ENCODE results near the gene SMYD3. TPM values are rescaled to one million over a fixed set of nuclear protein-coding genes. Genes with fewer than 3 reads are reported as not detected.
"Not testable (repeated sequence)": the region's sequence is repeated elsewhere in the genome, so short reads cannot be mapped to it uniquely, and the experiment has no call there.

SMYD3 gene
- polyA plus RNA-seq, 1 donor, result 7.1 TPM

DNA sequence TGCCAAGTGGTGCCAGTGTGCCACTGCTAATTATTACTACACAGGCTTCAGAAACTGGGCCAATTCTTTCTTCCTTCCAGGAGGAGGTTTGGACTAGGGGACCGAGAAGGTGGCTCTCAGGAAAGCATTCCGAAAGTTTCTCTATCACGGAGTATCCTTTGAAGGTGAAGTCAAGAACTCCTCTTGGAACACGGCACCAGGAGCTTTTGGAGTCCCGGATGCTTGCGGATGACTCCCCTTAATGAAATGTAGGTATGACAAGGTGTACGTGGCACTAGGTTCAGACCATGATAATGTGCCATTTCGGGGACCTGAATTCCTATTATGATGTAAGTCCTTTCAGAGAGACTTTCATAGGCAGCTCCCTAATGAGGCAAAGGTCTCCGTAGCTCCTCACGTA lies 718.2 kb downstream of the SMYD3 start:
- no peak for DNase-seq

DNA sequence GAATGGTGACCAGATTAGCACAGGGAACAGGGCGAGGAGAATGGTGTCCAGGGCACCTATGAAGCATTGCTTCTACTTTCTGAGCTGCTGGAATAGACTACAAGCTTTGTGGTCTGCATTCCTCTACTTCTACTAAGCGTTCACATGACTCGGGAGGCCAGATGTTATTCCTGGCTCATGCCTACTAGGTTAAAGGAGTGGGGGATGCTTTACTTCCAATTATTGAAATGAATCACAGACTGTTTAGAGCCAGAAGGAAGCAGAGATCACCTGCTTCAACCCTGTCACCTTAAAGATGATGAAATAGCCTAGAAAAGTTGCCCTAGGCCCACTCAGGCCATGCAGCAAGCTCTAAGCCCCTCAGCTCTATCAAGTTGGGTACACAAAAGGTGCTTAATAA lies 718.8 kb downstream of the SMYD3 start:
- DNase-seq, result no peak

DNA sequence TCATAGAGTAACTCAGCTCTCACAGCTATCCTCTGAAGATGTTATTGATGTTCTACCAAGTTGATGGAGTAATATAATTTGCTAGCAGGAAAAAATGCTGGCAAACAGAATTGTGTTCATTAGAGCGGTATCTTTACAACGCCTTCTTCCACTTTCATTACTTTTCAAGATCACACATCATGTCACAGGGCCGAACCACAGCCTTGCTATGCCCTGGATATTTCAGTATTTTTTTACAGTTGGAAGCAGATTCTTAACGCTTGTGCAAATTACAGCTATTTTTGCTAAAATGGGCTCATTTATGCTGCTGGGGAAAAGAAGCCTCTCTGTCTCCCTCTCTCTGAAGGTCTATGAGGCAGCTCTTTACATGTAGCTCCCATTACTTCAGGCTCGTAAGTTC lies 720.1 kb downstream of the SMYD3 start:
- no peak for DNase-seq

DNA sequence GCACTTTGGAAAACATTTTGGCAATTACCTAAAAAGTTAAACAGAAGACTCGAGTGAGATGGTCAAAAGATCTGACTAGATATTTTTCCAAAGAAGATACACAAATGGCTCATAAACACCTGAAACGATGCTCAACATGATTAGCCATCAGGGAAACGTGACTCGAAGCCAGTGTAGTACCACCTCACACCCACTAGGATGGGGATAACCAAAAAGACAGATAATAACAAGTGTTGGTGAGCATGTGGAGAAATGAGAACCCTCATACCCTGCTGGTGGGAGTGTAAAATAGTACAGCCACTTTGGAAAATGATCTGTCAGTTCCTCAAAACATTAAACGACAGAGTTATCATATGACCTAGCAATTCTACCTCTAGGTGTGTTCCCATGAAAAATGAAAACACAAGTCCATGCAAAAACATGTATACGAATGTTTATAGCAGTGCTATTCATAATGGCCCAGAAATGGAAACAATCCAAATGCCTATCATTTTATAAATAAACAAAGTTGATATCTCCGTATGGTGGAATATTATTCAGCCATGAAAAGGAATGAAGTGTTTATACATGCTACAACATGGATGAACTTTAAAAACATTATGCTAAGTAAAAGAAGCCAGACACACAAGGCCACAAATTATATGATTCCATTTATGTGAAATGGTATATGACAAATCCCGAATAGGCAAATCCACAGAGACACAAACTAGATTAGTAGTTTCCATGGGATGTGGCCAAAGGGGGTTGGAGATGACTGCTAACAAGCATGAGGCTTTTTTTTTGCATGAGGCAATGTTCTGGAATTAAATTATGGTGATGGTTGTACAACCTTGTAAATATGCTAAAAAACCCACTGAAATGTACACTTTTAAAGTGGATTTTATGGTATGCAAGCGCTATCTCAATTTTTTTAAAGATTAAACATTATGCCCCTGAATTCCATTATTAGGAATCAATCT lies 727.0 kb downstream of the SMYD3 start:
- no peak for DNase-seq

DNA sequence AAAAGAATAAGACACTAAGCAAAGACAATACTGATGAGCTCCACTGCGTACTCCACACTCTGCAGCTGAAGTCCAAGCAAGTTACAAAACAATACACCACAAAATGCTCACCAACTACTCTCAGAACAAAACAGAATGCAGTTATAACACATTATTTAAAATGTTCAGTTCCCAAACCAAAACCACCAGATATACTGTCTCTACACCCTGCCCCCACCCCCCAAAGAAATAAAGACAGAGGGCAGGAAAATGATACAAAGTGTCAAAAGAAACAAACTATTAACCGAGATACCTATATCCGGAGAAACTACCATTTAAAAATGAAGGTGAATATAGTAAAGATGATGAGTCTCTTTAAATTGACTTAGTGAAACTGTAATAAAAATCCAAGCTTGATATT lies 729.3 kb downstream of the SMYD3 start:
- no peak for DNase-seq

DNA sequence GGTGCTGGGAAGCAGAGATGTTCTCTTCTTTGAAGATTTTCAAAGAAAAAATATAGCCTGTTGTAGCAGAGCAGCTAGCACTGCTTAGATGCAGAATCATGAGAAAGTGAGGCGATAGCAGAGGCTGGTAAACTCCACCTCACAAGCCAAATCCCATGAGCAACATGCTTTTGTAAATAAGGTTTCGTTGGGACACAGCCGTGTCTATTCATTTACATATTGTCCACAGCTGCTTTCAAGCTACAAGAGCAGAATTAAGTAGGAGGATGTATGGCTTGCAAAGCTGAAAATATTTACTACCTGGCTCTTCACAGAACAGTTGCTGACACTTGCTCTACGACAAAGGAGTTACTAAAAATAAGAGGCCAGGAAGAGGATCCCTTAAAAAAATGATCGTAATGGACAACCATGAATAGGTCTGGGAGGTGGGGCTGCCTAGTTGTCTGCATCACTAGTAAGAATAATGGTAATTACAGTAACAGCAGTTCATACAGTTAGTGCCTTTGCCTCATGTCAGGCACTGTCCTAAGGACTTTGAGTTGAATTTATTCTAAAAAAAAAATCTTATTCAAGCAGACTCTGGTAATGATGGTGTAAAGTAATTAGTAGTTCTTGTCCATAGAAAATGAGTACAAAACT lies 730.3 kb downstream of the SMYD3 start:
- DNase-seq, result no peak

DNA sequence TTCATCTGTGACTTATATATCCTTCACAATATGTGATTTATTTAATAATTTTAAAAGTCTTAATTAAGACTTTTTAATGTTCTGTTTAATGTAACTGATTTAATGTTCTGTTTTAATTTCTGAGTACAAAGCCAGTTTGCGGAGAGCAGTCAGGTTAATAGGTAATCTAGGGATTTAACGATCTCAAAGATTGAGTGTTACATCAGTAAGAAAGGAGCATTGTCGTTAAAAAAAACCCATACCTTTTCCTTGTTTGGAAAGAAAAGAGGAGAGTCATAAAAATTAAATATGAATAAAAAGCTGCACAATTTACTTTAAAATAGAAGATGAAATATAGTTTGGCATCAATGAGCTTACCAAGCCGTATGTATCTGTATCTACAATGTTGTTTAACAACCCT lies 730.9 kb downstream of the SMYD3 start:
- no peak for DNase-seq

DNA sequence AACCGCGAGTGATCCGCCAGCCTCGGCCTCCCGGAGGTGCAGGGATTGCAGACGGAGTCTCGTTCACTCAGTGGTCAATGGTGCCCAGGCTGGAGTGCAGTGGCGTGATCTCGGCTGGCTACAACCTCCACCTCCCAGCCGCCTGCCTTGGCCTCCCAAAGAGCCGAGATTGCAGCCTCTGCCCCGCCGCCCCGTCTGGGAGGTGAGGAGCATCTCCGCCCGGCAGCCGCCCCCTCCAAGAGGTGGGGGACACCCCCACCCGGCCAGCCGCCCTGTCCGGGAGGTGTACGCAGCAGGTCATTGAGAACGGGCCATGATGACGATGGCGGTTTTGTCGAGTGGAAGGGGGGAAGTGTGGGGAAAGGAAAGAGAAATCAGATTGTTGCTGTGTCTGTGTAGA lies 732.1 kb downstream of the SMYD3 start:
- DNase-seq, result not testable (repeated sequence)

DNA sequence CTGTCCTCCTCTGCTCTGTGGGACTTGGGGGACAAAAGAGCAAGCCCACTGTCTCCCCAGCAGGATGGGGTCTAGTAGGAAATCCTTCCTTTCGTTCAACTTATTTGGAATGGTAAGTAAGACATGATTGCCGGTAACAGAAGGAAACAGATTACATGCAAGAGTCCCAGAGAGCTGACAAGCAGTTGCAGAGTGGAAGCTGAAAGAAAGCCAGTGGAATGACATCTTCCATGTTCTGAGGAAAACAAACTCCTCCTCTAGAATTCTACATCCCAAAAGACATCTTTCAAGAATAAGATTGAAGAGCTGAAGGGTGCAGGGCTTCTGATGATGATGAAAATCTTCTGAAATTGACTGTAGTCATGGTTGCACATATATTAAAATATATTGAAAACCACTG lies 732.9 kb downstream of the SMYD3 start:
- no peak for DNase-seq

DNA sequence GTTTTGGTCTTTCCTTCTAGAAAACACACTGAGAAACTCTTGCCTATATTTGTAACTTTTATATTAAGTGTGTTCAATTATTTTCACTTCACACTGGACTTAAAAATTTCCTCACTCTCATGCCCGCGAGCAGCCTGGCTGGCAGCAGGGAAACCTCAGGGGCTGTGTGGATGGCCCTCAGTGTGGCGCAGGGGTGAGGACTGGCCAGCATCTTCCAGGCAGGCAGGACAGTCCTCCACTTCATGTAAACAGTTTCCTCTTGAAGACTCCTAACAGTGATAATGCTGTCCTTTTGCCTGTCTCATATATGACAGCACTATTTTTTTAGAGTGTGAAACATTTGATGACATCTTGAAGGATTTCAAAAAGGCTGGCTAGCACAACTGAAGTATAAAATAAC lies 733.7 kb downstream of the SMYD3 start:
- DNase-seq, result no peak

DNA sequence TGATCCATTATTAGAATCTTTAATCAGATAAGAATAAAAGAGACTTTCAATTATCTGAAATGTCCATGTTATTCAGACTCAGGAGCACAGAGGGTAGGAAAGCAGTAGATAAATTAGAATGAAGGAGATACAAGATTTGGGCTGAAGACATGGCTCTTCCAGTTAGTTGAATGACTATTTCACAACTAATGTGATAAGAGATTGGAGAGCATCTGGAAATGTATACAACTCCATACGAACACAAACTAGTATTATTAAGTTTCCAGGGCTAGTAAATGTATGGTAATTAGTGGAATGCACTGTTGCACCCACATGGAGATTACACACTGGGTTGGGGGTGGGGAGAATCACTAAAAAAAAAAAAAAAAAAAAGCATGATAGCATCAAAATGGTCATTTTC lies 734.3 kb downstream of the SMYD3 start:
- no peak for DNase-seq

DNA sequence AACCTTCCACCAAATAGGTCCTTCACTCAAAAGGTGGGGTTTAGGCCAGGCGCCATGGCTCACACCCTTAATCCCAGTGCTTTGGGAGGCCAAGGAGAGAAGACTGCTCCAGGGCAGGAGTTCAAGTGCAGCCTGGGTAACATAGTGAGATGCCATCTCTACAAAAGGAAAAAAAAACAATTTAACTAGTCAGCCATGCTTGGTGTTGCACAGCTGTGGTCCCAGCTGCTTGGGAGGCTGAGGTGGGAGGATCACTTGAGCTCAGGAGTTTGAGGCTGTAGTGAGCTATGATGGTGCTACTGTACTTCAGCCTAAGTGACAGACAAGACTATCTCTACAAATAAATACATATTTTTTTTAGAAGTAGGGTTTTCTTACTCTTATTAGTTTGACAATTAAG lies 734.8 kb downstream of the SMYD3 start:
- no peak for DNase-seq

DNA sequence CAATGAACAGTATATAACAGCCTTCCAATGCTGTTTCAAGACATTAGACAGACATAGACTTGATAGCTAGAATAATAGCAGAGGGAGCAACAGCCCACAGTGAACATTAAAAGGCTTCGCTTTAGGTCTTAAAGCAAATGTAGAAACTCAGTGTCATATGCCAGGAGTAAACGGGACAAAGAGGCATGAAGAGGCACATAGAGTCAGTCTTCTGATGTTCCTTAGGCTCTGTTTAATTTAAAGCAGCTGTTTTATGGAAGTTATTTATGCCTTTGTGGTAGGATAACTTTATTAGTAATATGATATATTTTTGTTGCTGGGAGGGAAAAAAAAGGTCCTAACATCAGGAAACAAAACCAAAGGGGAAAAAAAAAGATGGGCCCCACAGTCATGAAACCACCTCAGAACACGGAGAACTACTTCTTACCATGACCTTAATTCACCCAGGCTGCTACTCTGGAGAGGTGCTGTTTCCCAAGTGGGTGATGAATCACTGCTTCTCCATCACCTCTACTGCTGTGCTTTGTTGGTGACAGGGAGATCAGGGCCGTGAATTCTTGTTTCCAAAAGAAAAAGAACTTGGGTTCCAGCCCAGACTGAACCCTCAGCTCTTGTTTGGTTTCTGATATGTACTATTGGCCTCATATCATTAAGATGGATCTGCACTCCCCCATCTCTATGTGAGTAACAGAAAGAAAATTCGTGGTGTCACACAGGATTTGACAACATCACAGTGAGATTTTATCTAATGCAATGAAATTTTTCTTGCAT lies 735.4 kb downstream of the SMYD3 start:
- DNase-seq, result no peak

DNA sequence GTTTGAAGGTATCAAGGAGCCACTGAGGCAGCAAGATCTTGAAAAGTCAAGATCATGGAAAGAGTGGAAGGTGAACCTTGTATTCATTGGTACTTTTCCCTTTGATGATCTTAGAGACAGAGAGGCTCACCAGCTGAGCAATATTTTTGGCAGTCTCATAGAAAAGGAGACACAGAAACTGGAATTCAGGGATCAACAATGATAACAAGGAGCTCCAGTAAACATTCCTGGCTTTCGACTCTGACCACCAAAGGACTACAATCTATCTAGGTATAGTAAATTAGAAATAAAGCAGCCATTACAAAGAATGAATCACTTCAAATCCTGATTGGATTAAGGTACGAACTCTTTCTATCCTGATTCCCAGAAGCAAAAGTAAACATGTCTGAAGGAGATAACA lies 736.9 kb downstream of the SMYD3 start:
- no peak for DNase-seq

DNA sequence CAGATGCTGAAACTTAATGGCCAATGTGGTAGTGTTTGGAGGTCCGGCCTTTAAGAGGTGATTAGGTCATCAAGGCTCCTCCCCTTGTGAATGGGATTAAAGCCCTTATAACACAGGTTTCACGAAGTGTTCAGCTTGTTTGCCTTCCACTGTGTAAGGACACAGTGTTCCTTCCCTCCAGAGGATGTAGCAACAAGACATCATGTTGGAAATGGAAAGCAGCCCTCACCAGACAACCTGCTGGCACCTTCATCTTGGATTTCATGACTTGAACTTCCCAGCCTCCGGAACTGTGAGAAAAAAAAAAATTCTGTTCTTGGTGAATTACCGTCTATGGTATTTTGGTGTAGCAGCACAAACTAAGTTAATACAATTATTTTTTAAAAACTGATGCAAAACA lies 738.5 kb downstream of the SMYD3 start:
- no peak for DNase-seq

DNA sequence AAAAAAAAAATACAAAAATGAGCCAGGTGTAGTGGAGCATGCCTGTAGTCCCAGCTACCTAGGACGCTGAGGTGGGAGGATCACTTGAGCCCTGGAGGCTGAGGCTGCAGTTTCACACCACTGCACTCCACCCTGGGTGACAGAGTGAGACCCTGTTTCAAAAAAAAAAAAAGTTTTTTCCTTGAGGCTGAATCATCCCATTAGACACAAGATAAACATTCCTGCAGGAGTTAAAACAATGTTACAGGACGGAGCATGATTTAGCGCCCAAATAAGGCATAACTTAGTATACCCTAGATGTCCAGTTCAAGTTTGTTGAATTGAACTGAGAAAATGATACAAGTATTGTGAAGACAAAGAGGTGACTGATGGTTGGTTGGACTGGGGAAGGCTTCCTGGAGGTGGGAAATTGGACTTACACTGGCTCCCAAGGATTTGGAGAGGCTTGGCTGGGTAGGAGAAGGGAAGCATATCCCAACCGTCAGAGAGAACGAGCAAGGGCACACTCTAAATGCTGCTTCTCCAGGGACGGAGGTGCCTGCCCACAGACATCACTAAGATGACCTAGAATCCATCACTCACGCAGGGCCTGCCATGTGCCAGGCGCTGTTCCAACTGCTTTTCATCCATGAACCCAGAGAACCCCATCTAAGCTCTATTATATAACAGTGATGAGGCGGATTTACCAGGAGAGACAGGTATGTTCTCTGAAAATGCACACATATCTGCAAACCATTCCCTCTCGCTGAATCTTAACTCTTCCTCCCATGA lies 741.7 kb downstream of the SMYD3 start:
- no peak for DNase-seq

DNA sequence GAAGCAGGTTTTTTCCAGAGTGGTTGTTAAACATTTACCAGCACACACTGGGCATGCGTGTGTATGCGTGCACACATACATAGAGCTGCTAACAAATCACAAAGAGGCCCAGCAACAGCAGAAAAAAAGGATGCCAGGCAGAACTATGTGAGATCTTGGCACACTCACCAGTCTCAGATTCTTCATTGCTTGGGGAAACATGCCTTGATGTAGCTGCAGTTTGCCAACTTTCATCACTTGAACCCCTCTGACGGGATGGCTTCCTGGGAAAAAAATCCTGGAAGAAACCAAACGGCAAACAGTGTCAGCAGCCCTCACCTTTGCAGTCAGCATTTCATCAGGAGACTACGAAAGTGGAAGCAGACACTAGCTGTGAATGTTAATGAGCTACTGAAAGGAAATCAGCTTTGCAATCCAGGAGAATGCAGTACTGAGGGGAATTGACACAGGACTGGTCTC lies 743.2 kb downstream of the SMYD3 start:
- DNase-seq, result no peak

DNA sequence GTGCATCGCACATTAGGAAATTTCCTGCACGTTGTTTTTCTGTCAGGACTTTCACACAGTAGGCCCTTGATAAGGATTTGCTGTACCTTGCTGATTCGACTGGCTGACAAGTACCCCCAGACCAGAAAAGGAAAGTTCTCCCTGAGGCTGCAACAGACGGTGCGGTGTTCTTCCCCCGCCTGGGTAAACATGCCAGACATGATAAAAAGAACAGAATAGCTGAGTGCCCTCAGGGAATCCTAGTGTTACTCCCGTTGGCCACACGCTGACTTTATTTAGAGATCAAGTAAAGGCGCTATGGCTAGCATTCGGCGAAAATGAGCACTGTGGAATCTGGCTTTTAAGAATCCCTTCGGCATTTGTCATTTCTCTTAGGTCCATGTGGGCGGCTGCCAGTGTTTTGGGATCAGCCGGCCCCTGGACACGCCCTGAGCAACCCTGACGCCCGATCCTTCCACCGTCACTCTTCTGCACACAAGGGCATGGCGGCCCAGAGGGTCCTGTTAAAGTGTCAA lies 744.6 kb downstream of the SMYD3 start:
- DNase-seq, result no peak

DNA sequence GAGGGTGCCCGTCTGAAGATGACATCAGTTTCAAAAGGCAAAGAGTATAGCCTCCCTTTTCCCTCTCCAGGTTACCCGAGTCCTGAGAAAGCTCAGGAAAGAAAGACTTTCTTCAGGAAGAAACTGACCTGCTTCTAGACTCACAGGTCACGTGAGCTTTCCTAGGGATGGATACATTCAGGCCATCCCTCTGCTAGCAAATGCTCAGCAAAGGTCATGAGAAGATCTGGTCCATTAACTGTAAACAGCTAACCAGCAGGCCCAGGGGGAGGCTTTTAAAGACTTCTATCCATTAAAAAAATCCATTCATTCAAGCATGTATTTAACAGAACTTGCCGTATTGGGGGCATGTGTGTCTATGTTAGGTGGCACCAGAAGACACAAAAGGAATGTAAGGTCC lies 746.8 kb downstream of the SMYD3 start:
- DNase-seq, result no peak

DNA sequence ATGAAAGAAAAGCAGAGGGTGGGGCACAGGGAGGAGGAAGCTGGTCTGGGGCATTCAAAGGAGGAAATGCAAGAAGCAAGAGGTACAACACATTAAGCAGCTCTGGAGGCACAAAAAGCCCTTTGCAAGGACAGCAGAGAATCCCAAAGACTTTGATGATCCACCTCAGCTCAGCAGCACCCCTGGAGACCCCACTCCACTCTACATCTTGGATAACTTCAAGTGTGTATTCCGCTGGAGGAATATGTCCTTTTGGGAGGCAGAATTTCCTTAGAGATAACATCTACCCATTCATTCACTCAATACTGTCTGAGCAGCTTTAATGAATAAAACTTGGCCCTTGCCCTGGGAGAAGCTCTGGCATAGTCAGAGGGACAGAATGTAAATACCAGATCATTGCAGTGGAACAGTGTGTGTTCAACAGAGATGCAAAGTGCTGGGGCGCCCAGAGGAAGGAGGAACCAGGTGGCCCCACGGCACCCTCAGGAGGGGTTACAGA lies 752.6 kb downstream of the SMYD3 start:
- no peak for DNase-seq

DNA sequence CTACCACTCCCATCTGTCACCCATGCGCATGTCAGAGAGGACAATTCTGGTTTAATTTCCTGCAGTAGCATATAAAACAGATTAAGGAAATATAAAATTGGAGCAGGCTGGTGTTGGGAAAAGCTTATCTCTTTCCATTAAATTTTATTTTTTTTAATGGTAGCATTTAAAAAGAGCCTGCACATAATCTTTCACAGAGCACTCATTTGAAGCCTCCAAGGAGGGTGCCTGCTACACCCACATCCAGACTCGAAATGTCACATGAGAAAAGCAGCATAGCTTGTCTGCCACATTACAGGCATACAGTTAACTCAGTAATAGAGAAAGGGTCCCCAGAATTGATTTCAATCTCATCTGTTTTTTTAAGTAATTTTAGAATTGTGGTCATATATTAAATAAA lies 753.3 kb downstream of the SMYD3 start:
- DNase-seq, result no peak

DNA sequence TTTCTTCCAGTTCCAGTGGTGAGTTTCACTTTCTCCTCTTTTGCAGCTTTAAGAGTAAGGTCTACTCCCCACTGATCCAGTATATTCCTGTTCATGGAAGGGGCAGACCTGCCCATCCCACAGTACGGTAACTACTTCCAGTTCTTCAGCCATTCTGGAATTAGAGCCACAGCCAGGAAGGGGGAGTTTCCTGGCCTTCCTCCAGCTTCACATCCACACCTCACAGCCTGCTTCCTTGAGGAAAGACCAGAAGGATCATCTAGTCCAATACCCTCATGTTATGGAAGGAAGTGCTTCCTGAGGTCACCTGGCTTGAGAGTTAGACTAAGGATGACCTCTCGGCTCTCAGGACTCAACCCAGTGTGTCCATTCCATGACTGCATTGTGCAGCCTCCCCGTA lies 754.5 kb downstream of the SMYD3 start:
- no peak for DNase-seq

Measured in hindlimb muscle (tissue), 1 donor.